IMR-90 (cell line): Measurements from ENCODE around the gene AKNA. TPM values are rescaled to one million over a fixed set of nuclear protein-coding genes. Genes with fewer than 3 reads are reported as not detected.
A peak's percentile ranks its signal among the peaks of the same experiment; 100 is the strongest.

Source experiments
- ATAC-seq: fragments of 200-7000 bp; cut with Tn5 transposase; 2 replicates; pipeline ENCODE4 v1.9.1; 2020; ENCODE audit warnings: low read depth, mild to moderate bottlenecking, moderate library complexity
- BruUV-seq: library from RNA; stranded (reverse); fragments of 400-500 nt; replicated peaks from 2 replicates; lab custom pipeline; 2021; lab: Mats Ljungman, UMichigan
- CTCF ChIA-PET: fragments of 300-600 bp; formaldehyde crosslinking; extraction: SDS; loops from one replicate; lab custom pipeline; 2021; ENCODE audit warnings: antibody characterized with exemption; lab: Yijun Ruan, JAX
- POLR2A ChIA-PET: fragments of 300-600 bp; sonication (Branson Sonifier 250); formaldehyde crosslinking; loops from one replicate; lab custom pipeline; 2022; ENCODE audit warnings: antibody characterized with exemption; ENCODE audit not compliant: unreplicated experiment; lab: Charles Lee
- DNase-seq: peaks from one replicate; pipeline ENCODE4 v3.0.0; 2013
- H2AFZ ChIP-seq: replicated peaks from 2 replicates; pipeline ENCODE3; 2013; ENCODE audit warnings: low read length, mild to moderate bottlenecking; ENCODE audit not compliant: poor library complexity
- H2AK5ac ChIP-seq: 2 replicates; pipeline ENCODE4 v1.6.1; 2013; ENCODE audit warnings: low read depth, low read length, inconsistent platforms
- H2AK9ac ChIP-seq: replicated peaks from 2 replicates; pipeline ENCODE3; 2013; ENCODE audit warnings: mild to moderate bottlenecking, low read depth, low read length, moderate library complexity; ENCODE audit not compliant: poor library complexity
- H2BK120ac ChIP-seq: 2 replicates; pipeline ENCODE4 v1.6.1; 2013; ENCODE audit warnings: low read depth, low read length, inconsistent platforms
- H2BK15ac ChIP-seq: 3 replicates; pipeline ENCODE4 v1.6.1; 2013; ENCODE audit warnings: low read depth, low read length, inconsistent platforms
- H2BK20ac ChIP-seq: 2 replicates; pipeline ENCODE4 v1.6.1; 2013; ENCODE audit warnings: low read depth, mild to moderate bottlenecking, inconsistent platforms, low read length, moderate library complexity
- H2BK5ac ChIP-seq: 2 replicates; pipeline ENCODE4 v1.6.1; 2013; ENCODE audit warnings: mild to moderate bottlenecking, low read depth, low read length, inconsistent platforms; ENCODE audit not compliant: poor library complexity, severe bottlenecking
- H3K14ac ChIP-seq: replicated peaks from 2 replicates; pipeline ENCODE4 v1.6.1; 2013; ENCODE audit warnings: low read depth, low read length, inconsistent platforms
- H3K18ac ChIP-seq: 2 replicates; pipeline ENCODE4 v1.6.1; 2013; ENCODE audit warnings: low read depth, low read length, control low read depth
- H3K23ac ChIP-seq: 2 replicates; pipeline ENCODE4 v1.6.1; 2013; ENCODE audit warnings: low read depth, low read length, inconsistent platforms
- H3K27ac ChIP-seq: 2 replicates; pipeline ENCODE4 v1.5.1; 2013; ENCODE audit warnings: mild to moderate bottlenecking, control low read depth, low read length; ENCODE audit not compliant: insufficient read depth
- H3K27me3 ChIP-seq: 2 replicates; pipeline ENCODE4 v1.6.1; 2013; ENCODE audit warnings: low read length; ENCODE audit not compliant: control insufficient read depth, insufficient read depth
- H3K36me3 ChIP-seq: 2 replicates; pipeline ENCODE4 v1.6.1; 2013; ENCODE audit warnings: low read length, mixed read lengths; ENCODE audit not compliant: control insufficient read depth, insufficient read depth
- H3K4ac ChIP-seq: 2 replicates; pipeline ENCODE4 v1.6.1; 2013; ENCODE audit warnings: low read depth, low read length, inconsistent platforms
- H3K4me1 ChIP-seq: 2 replicates; pipeline ENCODE4 v1.6.1; 2013; ENCODE audit warnings: low read length, mixed read lengths; ENCODE audit not compliant: control insufficient read depth, insufficient read depth
- H3K4me2 ChIP-seq: 2 replicates; pipeline ENCODE4 v1.6.1; 2013; ENCODE audit warnings: low read depth, mild to moderate bottlenecking, control low read depth, low read length, moderate library complexity
- H3K4me3 ChIP-seq: 2 replicates; pipeline ENCODE4 v1.5.1; 2013; ENCODE audit warnings: low read depth, mild to moderate bottlenecking, control low read depth, low read length, moderate library complexity; ENCODE audit not compliant: insufficient read depth
- H3K56ac ChIP-seq: 2 replicates; pipeline ENCODE4 v1.6.1; 2013; ENCODE audit warnings: low read length, inconsistent platforms; ENCODE audit not compliant: insufficient read depth; ENCODE audit errors: extremely low read depth
- H3K79me1 ChIP-seq, 2 experiments: 2 replicates each; pipeline ENCODE4 v1.6.1; 2013; ENCODE audit warnings: low read length in 2 of 2, inconsistent platforms in 1 of 2, low read depth in 1 of 2
- H3K9ac ChIP-seq: 2 replicates; pipeline ENCODE4 v1.6.1; 2013; ENCODE audit warnings: low read depth, low read length, control low read depth
- H3K9me1 ChIP-seq: 2 replicates; pipeline ENCODE4 v1.6.1; 2013; ENCODE audit warnings: low read length, inconsistent platforms; ENCODE audit not compliant: insufficient read depth
- H3K9me3 ChIP-seq: 2 replicates; pipeline ENCODE4 v1.6.1; 2013; ENCODE audit warnings: low read length; ENCODE audit not compliant: control insufficient read depth, insufficient read depth
- H4K20me1 ChIP-seq: 2 replicates; pipeline ENCODE4 v1.6.1; 2013; ENCODE audit warnings: low read length, inconsistent platforms; ENCODE audit not compliant: insufficient read depth
- H4K5ac ChIP-seq: 2 replicates; pipeline ENCODE4 v1.6.1; 2013; ENCODE audit warnings: mild to moderate bottlenecking, low read depth, low read length, control low read depth
- H4K8ac ChIP-seq, 2 experiments: 2 replicates each; pipeline ENCODE4 v1.6.1; 2013; ENCODE audit warnings: low read depth in 2 of 2, low read length in 2 of 2, control low read depth in 1 of 2, inconsistent platforms in 1 of 2
- H4K91ac ChIP-seq: 2 replicates; pipeline ENCODE4 v1.6.1; 2013; ENCODE audit warnings: low read depth, low read length, inconsistent platforms; ENCODE audit not compliant: insufficient read depth
- MAZ ChIP-seq: IDR thresholded peaks from 2 replicates; pipeline ENCODE4 v1.6.1; 2012; ENCODE audit warnings: low read depth, mild to moderate bottlenecking, low read length, improper control_type of control experiment, moderate library complexity, borderline replicate concordance
- NFE2L2 ChIP-seq: fragments of 150-350 bp; IDR thresholded peaks from 2 replicates; pipeline ENCODE4 v1.6.1; 2016; ENCODE audit warnings: low read depth, mild to moderate bottlenecking, low read length
- WGBS, 2 experiments: methylation state at CpG; one replicate each; pipeline versions ENCODE4 v1.1.5 to v1.1.7; 2013; ENCODE audit warnings: missing lambda C conversion rate in 2 of 2; ENCODE audit not compliant: insufficient read length in 1 of 2; ENCODE audit errors: extremely low coverage in 2 of 2; 5-methylcytosine and 5-hydroxymethylcytosine counted together
- dilution Hi-C: fragments of 300-500 bp; cut with HindIII; formaldehyde crosslinking; loops from one replicate; pipeline ENCODE4 v1.14.3; 2018; ENCODE audit warnings: low sequenced_read_pairs; ENCODE audit not compliant: unreplicated experiment
- in situ Hi-C: fragments of 300-500 bp; cut with MboI; formaldehyde crosslinking; loops from 3 replicates; pipeline ENCODE4 v1.14.3; 2019; ENCODE audit warnings: low sequenced_read_pairs, inconsistent platforms, mixed read lengths
- intact Hi-C: fragments of 100-400 bp; cut with micrococcal nuclease; formaldehyde crosslinking; loops from 2 replicates; pipeline ENCODE4 v1.10.0; 2022
- polyA plus RNA-seq, 3 experiments: library from polyadenylated mRNA; depleted of rRNA; stranded (reverse); fragments of >200 nt; gene quantifications; 2 replicates each; pipeline ENCODE4 v1.2.3, GENCODE V29; 2012; ENCODE audit warnings: low replicate concordance in 1 of 3
- total RNA-seq: library from RNA; depleted of rRNA; stranded (reverse); fragments of >200 nt; gene quantifications from 2 replicates; pipeline ENCODE4 v1.2.3, GENCODE V29; 2012

AKNA gene
- total and polyA plus RNA-seq, 2 of the 4 experiments (the other 2 are of a cell fraction), result 2.7 to 7.3 TPM

GRCh38 chr9:114307899-114308267 lies 79.9 kb downstream of the AKNA start:
- no peaks in the 10 kb centered on the region for H3K79me1 ChIP-seq
- H3K4ac ChIP-seq, result no peak overlapping the region
- DNase-seq (peak; percentile 71), ATAC-seq (peak; percentile 33; the same call in 1 of the 2 replicates)
- peaks cover 15% of the 10 kb centered on the region for H3K36me3 ChIP-seq
- no peak overlapping the region for H2BK20ac ChIP-seq
- H2BK15ac ChIP-seq, result no peak overlapping the region
- H3K4me3 ChIP-seq, result no peak overlapping the region
- H3K27me3 ChIP-seq, result no peaks in the 10 kb centered on the region
- in situ Hi-C loops (no loop called here), intact Hi-C loops (no loop called here), dilution Hi-C loops (no loop called here)
- no peak overlapping the region for H3K18ac ChIP-seq
- BruUV-seq, result no TSS peak
- ChIA-PET CTCF (no interaction called here), POLR2A (no interaction called here)
- no peak overlapping the region for H3K9ac ChIP-seq
- WGBS, 2 experiments, result 89% methylated on average over 3 of the region's 6 CpGs; no CpG with 5 or more reads in 1 of the 2 experiments
- H4K8ac ChIP-seq, result no peak overlapping the region
- H3K14ac ChIP-seq, result no peak overlapping the region
- no peak overlapping the region for H2AK5ac ChIP-seq
- no peak overlapping the region for H3K4me2 ChIP-seq
- H3K27ac ChIP-seq, result no peak overlapping the region
- H2AFZ ChIP-seq, result no peak overlapping the region
- 0 out of 2 replicates have a peak, but pooled peaks cover 4% of the 10 kb centered on the region for H3K9me1 ChIP-seq
- H2AK9ac ChIP-seq, result no peak overlapping the region
- H3K4me1 ChIP-seq, result peaks cover 5% of the 10 kb centered on the region; the same call in 1 of the 2 replicates
- no peak overlapping the region for H2BK5ac ChIP-seq
- no peak overlapping the region for H2BK120ac ChIP-seq
- TF ChIP-seq MAZ (no peak), NFE2L2 (no peak)
- no peak overlapping the region for H3K56ac ChIP-seq
- no peaks in the 10 kb centered on the region for H4K20me1 ChIP-seq
- H4K91ac ChIP-seq, result no peak overlapping the region
- no peaks in the 10 kb centered on the region for H3K9me3 ChIP-seq
- no peak overlapping the region for H4K5ac ChIP-seq
- no peak overlapping the region for H3K23ac ChIP-seq
